Measurements from ENCODE around the gene AHCYL1. TPM values are rescaled to one million over a fixed set of nuclear protein-coding genes. Genes with fewer than 3 reads are reported as not detected.

The AHCYL1 gene
- total RNA-seq, 4 donors from 2014 or later: 51.2 to 96.4 (median 80.9) TPM

GRCh38 chr1:110006516-110006915 lies 22.0 kb downstream of the AHCYL1 start:
- Histone ChIP-seq H3K9me3 (no peaks in the 10 kb centered on the region), H3K4me3 (no peak overlapping the region), H3K36me3 (peaks cover 0 to 26% (median 0%) of the 10 kb centered on the region in 3 donors), H3K27ac (no peak overlapping the region), H3K4me1 (peaks cover 0 to 30% (median 10%) of the 10 kb centered on the region in 4 donors), H3K27me3 (no peaks in the 10 kb centered on the region)
- DNase-seq: no peak
- TF ChIP-seq POLR2A (IDR thresholded peaks at IDR 0.05): no peak
- TF ChIP-seq, protein P1, sequence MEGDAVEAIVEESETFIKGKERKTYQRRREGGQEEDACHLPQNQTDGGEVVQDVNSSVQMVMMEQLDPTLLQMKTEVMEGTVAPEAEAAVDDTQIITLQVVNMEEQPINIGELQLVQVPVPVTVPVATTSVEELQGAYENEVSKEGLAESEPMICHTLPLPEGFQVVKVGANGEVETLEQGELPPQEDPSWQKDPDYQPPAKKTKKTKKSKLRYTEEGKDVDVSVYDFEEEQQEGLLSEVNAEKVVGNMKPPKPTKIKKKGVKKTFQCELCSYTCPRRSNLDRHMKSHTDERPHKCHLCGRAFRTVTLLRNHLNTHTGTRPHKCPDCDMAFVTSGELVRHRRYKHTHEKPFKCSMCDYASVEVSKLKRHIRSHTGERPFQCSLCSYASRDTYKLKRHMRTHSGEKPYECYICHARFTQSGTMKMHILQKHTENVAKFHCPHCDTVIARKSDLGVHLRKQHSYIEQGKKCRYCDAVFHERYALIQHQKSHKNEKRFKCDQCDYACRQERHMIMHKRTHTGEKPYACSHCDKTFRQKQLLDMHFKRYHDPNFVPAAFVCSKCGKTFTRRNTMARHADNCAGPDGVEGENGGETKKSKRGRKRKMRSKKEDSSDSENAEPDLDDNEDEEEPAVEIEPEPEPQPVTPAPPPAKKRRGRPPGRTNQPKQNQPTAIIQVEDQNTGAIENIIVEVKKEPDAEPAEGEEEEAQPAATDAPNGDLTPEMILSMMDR (IDR thresholded peaks at IDR 0.05): no peak

DNA sequence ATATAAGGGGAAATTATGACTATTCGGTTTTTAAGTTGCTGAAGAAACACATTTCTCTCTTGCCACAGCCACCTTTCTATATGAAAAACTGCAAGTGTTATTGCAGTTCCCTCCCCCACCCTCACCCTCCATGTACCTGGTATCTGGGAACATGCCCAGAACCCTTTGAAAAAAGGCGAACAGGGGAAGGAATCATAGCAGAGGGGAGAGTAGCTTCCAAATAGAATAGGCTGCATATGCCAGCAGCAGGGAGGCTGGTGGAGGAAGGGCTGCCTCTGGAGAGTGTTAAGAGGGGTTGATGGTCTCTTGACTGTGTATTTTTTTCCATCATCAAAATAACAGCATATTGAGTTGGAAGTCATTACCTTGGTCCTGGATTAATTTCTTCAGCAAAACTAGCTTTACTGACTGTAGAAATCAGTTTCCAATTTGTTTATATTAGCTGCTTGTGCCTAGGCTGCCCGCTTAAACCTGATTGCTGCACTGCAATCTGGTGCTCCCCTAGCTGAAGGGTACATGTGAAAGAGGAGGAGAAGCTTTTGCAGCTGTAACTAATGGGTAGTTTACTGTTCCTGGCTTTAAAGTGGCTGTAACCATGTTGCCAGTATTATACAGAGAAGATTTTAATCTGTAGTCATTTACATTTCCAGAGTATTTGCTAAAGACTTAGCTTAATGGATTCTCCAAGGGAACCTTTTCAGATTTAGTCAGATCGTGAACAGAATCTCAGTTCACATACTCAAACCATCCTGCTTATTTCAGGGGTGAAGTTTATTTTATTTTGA lies 22.7 kb downstream of the AHCYL1 start:
- H3K36me3 ChIP-seq: peaks cover 0 to 34% (median 0%) of the 10 kb centered on the region in 3 donors
- H3K4me3 ChIP-seq: no peak overlapping the region
- H3K9me3 ChIP-seq: no peaks in the 10 kb centered on the region
- no peak for DNase-seq
- no peak for TF ChIP-seq POLR2A (IDR thresholded peaks at IDR 0.05)
- TF ChIP-seq, protein P1 (IDR thresholded peaks at IDR 0.05): no peak
- H3K4me1 ChIP-seq: peaks cover 0 to 30% (median 12%) of the 10 kb centered on the region in 4 donors
- H3K27me3 ChIP-seq: no peaks in the 10 kb centered on the region
- H3K27ac ChIP-seq: peak overlapping the region in 1 of 4 donors; percentile 11

DNA sequence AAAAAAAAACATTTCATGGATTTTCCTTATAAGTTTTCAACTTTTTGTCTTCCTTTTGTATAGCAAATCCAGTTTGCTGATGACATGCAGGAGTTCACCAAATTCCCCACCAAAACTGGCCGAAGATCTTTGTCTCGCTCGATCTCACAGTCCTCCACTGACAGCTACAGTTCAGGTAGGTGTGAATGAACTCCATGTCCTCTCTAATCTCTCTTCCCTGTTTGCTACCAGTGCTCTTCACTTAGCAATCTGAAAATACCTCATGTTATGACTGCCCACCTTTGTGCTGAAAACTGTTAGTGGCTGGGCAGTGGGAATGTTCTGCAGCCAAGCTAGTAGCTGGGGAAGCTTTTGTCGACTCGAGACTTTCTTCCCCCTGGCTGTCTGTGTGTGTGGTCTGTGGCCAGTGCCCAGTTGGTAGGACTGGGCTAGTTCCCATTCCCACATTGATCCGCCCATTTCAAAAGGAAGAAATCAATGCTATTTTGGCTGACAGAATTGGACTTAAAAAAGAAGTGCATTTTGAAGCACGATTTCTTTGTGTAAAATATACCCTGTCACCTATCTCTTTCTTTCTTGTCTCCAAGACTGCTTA lies 24.5 kb downstream of the AHCYL1 start:
- DNase-seq: no peak
- no peak overlapping the region for H3K4me3 ChIP-seq
- no peak overlapping the region for H3K27ac ChIP-seq
- no peaks in the 10 kb centered on the region for H3K9me3 ChIP-seq
- H3K4me1 ChIP-seq: peaks cover 0 to 19% (median 8%) of the 10 kb centered on the region in 4 donors
- H3K36me3 ChIP-seq: peaks cover 0 to 52% (median 0%) of the 10 kb centered on the region in 3 donors
- H3K27me3 ChIP-seq: no peaks in the 10 kb centered on the region
- TF ChIP-seq POLR2A (IDR thresholded peaks at IDR 0.05): no peak
- TF ChIP-seq, protein P1 (IDR thresholded peaks at IDR 0.05): no peak

DNA sequence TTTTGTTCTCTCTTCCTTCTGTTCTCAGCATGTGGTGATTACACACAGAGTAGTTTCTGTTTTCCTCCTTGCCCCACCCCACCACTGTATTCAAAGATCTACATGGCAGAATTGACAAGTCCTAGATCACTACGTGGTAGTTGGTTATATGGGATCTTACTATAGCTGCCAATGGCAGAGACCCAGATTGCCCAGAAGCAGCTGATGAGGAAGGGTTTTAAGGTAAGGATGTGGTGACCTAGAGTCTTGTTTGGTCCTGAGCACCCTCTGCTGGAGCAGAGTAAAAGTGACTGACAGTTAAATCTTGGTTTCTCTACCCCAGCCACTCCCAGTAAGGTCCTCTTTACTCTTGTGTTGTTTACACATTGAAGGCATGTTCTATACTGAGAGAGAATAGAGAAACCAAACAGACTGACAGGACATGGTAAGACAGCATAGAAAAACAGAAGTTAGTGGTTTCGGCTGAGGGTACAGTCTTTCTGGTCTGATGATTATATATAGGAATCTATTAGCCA lies 27.0 kb downstream of the AHCYL1 start:
- TF ChIP-seq, protein P1 (IDR thresholded peaks at IDR 0.05): peak; percentile 45 to 74 (median 58)
- no peak for TF ChIP-seq POLR2A (IDR thresholded peaks at IDR 0.05)
- Histone ChIP-seq H3K4me3 (no peak overlapping the region), H3K36me3 (peaks cover 0 to 77% (median 0%) of the 10 kb centered on the region in 3 donors), H3K27ac (peak overlapping the region in 2 of 4 donors; percentile 59 to 75), H3K9me3 (no peaks in the 10 kb centered on the region), H3K27me3 (no peaks in the 10 kb centered on the region), H3K4me1 (peaks cover 0 to 10% (median 3%) of the 10 kb centered on the region in 4 donors)
- DNase-seq: peak in 2 of 3 donors; percentile 61 to 77

DNA sequence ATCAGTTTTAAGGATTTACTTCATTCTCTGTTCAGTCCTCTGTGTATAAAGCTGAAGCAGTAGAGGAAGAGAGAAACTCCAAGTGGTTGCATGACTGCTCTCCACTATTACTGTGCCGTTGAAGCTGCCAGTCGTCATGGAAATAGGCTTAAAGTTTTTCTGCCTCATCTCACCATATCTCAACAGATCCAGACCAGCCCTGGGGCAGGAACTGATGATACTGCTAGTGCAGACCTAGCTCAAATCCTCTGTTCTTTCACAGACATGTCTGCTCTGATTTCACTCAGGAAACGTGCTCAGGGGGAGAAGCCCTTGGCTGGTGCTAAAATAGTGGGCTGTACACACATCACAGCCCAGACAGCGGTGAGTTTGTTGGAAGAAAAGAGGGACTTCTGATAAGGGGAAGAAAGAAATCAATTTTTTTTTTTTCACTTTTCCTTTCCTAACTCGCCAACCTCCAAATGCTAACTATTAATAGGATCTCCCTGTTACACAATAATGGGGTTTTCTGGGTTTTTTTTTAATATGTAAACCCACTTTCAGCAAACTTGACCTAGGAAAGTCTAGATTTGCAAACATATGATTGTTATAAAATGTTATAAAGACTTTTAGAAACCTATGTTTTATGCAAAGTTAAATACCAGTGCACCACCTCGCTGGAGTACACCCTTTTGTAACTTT lies 27.7 kb downstream of the AHCYL1 start:
- Histone ChIP-seq H3K27ac (peak overlapping the region in 2 of 4 donors; percentile 59 to 75), H3K27me3 (no peaks in the 10 kb centered on the region), H3K36me3 (peaks cover 0 to 84% (median 0%) of the 10 kb centered on the region in 3 donors), H3K4me1 (peaks cover 0 to 10% (median under 1%) of the 10 kb centered on the region in 4 donors), H3K9me3 (no peaks in the 10 kb centered on the region), H3K4me3 (no peak overlapping the region)
- peak in 2 of 3 donors; percentile 63 to 64 for DNase-seq
- no peak for TF ChIP-seq POLR2A (IDR thresholded peaks at IDR 0.05)
- TF ChIP-seq, protein P1 (IDR thresholded peaks at IDR 0.05): no peak
